ENCODE results near the gene CRIP2.
A peak's percentile ranks its signal among the peaks of the same experiment; 100 is the strongest.

The CRIP2 gene

GRCh38 chr14:105473677-105474482, 741 bp upstream of the CRIP2 start:
- peak; percentile 88 for DNase-seq (ENCODE audit: extremely low spot score)
- POLR2A ChIA-PET = interaction anchor here (1.0 kb wide), 1 partner anchor 15 kb away, joined by 3 read pairs; no protein-coding TSS in a partner anchor

GRCh38 chr14:105475269-105476096, 862 bp downstream of the CRIP2 start:
- CTCF ChIA-PET = no interaction called here
- POLR2A ChIA-PET = no interaction called here
- DNase-seq (ENCODE audit: extremely low spot score) = no peak
- TF ChIP-seq SP1 (IDR thresholded peaks at IDR 0.05) = no peak
- no peak for TF ChIP-seq FOXA1 (IDR thresholded peaks at IDR 0.05)
- no peak for TF ChIP-seq LEF1 (IDR thresholded peaks at IDR 0.05; ENCODE audit: borderline replicate concordance)
- TF ChIP-seq BHLHE40 (IDR thresholded peaks at IDR 0.05; ENCODE audit: borderline replicate concordance) = no peak
- TF ChIP-seq FOXK2 (IDR thresholded peaks at IDR 0.05) = no peak
- TF ChIP-seq HDGF (IDR thresholded peaks at IDR 0.05; ENCODE audit: borderline replicate concordance) = no peak
- TF ChIP-seq ARNT (IDR thresholded peaks at IDR 0.05) = no peak
- TF ChIP-seq PKNOX1 (IDR thresholded peaks at IDR 0.05) = no peak
- TF ChIP-seq FOXM1 (IDR thresholded peaks at IDR 0.05; ENCODE audit: borderline replicate concordance) = no peak
- no peak for TF ChIP-seq TARDBP (IDR thresholded peaks at IDR 0.05)
- TF ChIP-seq SUZ12 (IDR thresholded peaks at IDR 0.05) = no peak
- no peak for TF ChIP-seq ZNF384 (IDR thresholded peaks at IDR 0.05)
- no peak for TF ChIP-seq L3MBTL2 (conservative IDR thresholded peaks at IDR 0.05)
- TF ChIP-seq ELF4 (IDR thresholded peaks at IDR 0.05) = no peak
- no peak for TF ChIP-seq NFRKB (IDR thresholded peaks at IDR 0.05)
- no peak for TF ChIP-seq CTBP1 (IDR thresholded peaks at IDR 0.05; ENCODE audit: borderline replicate concordance)

More at GRCh38 chr14:105473677-105474482, 741 bp upstream of the CRIP2 start:
- CTCF ChIA-PET = interaction anchor here (1.1 kb wide), 1 partner anchor 16 kb away, joined by 3 read pairs; no protein-coding TSS in a partner anchor
- TF ChIP-seq HDGF (IDR thresholded peaks at IDR 0.05; ENCODE audit: borderline replicate concordance) (no peak), LEF1 (IDR thresholded peaks at IDR 0.05; ENCODE audit: borderline replicate concordance) (no peak), ZNF384 (IDR thresholded peaks at IDR 0.05) (no peak), SUZ12 (IDR thresholded peaks at IDR 0.05) (no peak), FOXM1 (IDR thresholded peaks at IDR 0.05; ENCODE audit: borderline replicate concordance) (no peak), BHLHE40 (IDR thresholded peaks at IDR 0.05; ENCODE audit: borderline replicate concordance) (no peak), FOXA1 (IDR thresholded peaks at IDR 0.05) (no peak), L3MBTL2 (conservative IDR thresholded peaks at IDR 0.05) (no peak), FOXK2 (IDR thresholded peaks at IDR 0.05) (no peak), CTBP1 (IDR thresholded peaks at IDR 0.05; ENCODE audit: borderline replicate concordance) (no peak), ARNT (IDR thresholded peaks at IDR 0.05) (no peak), ELF4 (IDR thresholded peaks at IDR 0.05) (no peak), SP1 (IDR thresholded peaks at IDR 0.05) (no peak), PKNOX1 (IDR thresholded peaks at IDR 0.05) (no peak), NFRKB (IDR thresholded peaks at IDR 0.05) (no peak), TARDBP (IDR thresholded peaks at IDR 0.05) (no peak)

- CTCF ChIA-PET = no interaction called here
- POLR2A ChIA-PET = no interaction called here
- TF ChIP-seq ZNF384 (IDR thresholded peaks at IDR 0.05) (no peak), FOXK2 (IDR thresholded peaks at IDR 0.05) (no peak), NFRKB (IDR thresholded peaks at IDR 0.05) (no peak), BHLHE40 (IDR thresholded peaks at IDR 0.05; ENCODE audit: borderline replicate concordance) (no peak), SUZ12 (IDR thresholded peaks at IDR 0.05) (no peak), FOXM1 (IDR thresholded peaks at IDR 0.05; ENCODE audit: borderline replicate concordance) (no peak), FOXA1 (IDR thresholded peaks at IDR 0.05) (no peak), LEF1 (IDR thresholded peaks at IDR 0.05; ENCODE audit: borderline replicate concordance) (no peak), SP1 (IDR thresholded peaks at IDR 0.05) (no peak), ELF4 (IDR thresholded peaks at IDR 0.05) (no peak), TARDBP (IDR thresholded peaks at IDR 0.05) (no peak), HDGF (IDR thresholded peaks at IDR 0.05; ENCODE audit: borderline replicate concordance) (no peak), PKNOX1 (IDR thresholded peaks at IDR 0.05) (no peak), ARNT (IDR thresholded peaks at IDR 0.05) (no peak), L3MBTL2 (conservative IDR thresholded peaks at IDR 0.05) (no peak), CTBP1 (IDR thresholded peaks at IDR 0.05; ENCODE audit: borderline replicate concordance) (no peak)
- no peak for DNase-seq (ENCODE audit: extremely low spot score)
Observed at GRCh38 chr14:105476097-105476830, 1.6 kb downstream of the CRIP2 start.

- ChIA-PET POLR2A (no interaction called here), CTCF (no interaction called here)
- TF ChIP-seq NFRKB (IDR thresholded peaks at IDR 0.05) = no peak
- TF ChIP-seq FOXK2 (IDR thresholded peaks at IDR 0.05) = no peak
- TF ChIP-seq ELF4 (IDR thresholded peaks at IDR 0.05) = no peak
- no peak for TF ChIP-seq HDGF (IDR thresholded peaks at IDR 0.05; ENCODE audit: borderline replicate concordance)
- TF ChIP-seq ZNF384 (IDR thresholded peaks at IDR 0.05) = no peak
- no peak for TF ChIP-seq L3MBTL2 (conservative IDR thresholded peaks at IDR 0.05)
- no peak for TF ChIP-seq PKNOX1 (IDR thresholded peaks at IDR 0.05)
- TF ChIP-seq TARDBP (IDR thresholded peaks at IDR 0.05) = no peak
- TF ChIP-seq FOXM1 (IDR thresholded peaks at IDR 0.05; ENCODE audit: borderline replicate concordance) = no peak
- no peak for TF ChIP-seq SUZ12 (IDR thresholded peaks at IDR 0.05)
- DNase-seq (ENCODE audit: extremely low spot score) = no peak
Observed at GRCh38 chr14:105476831-105477659, 2.4 kb downstream of the CRIP2 start.

All from HEK293T (cell line).